H1 (cell line): ENCODE data around the gene WLS. TPM values are rescaled to one million over a fixed set of nuclear protein-coding genes. Genes with fewer than 3 reads are reported as not detected.

Experiments used
- CTCF ChIA-PET: fragments of 300-600 bp; sonication (Branson Sonifier 250); formaldehyde crosslinking; loops from one replicate; lab custom pipeline; 2021; ENCODE audit not compliant: partially characterized antibody; lab: Charles Lee
- POLR2A ChIA-PET: fragments of 300-600 bp; sonication (Branson Sonifier 250); formaldehyde crosslinking; loops from one replicate; lab custom pipeline; 2021; ENCODE audit warnings: inconsistent platforms; ENCODE audit not compliant: partially characterized antibody; lab: Charles Lee
- DNase-seq, 2 experiments: peaks; one replicate each; pipeline versions ENCODE4 v3.0.0 to v3.0.0-alpha.2; 2010 to 2022; ENCODE audit warnings: low spot score in 2 of 2, low read depth in 1 of 2, mixed read lengths in 1 of 2
- FAIRE-seq: peaks from 2 replicates; lab custom pipeline; 2011; peaks lifted over from hg19 to GRCh38; lab: Jason Lieb, UNC
- H2AFZ ChIP-seq: 2 replicates; pipeline ENCODE4 v1.8.1; 2012; ENCODE audit warnings: low read length, inconsistent platforms
- H2AK5ac ChIP-seq: 2 replicates; pipeline ENCODE4 v1.6.1; 2013; ENCODE audit warnings: low read depth, low read length
- H2BK120ac ChIP-seq: replicated peaks from 2 replicates; pipeline ENCODE3; 2013; ENCODE audit warnings: low read depth, low read length, inconsistent platforms
- H2BK12ac ChIP-seq: 2 replicates; pipeline ENCODE4 v1.6.1; 2013; ENCODE audit warnings: low read depth, low read length
- H2BK15ac ChIP-seq: 2 replicates; pipeline ENCODE4 v1.6.1; 2013; ENCODE audit warnings: low read length
- H2BK20ac ChIP-seq: 2 replicates; pipeline ENCODE4 v1.6.1; 2013; ENCODE audit warnings: low read length
- H2BK5ac ChIP-seq: 2 replicates; pipeline ENCODE4 v1.6.1; 2013; ENCODE audit warnings: low read depth, low read length
- H3K14ac ChIP-seq: 2 replicates; pipeline ENCODE4 v1.6.1; 2013; ENCODE audit warnings: inconsistent platforms; ENCODE audit not compliant: insufficient read length
- H3K18ac ChIP-seq: 2 replicates; pipeline ENCODE4 v1.6.1; 2013; ENCODE audit warnings: low read length; ENCODE audit errors: extremely low read depth
- H3K23ac ChIP-seq: 2 replicates; pipeline ENCODE4 v1.6.1; 2013; ENCODE audit warnings: inconsistent platforms; ENCODE audit not compliant: insufficient read length
- H3K23me2 ChIP-seq: 2 replicates; pipeline ENCODE4 v1.6.1; 2013; ENCODE audit warnings: low read depth, low read length
- H3K27ac ChIP-seq: 2 replicates; pipeline ENCODE4 v1.6.1; 2011; ENCODE audit warnings: low read depth, low read length, inconsistent platforms
- H3K27me3 ChIP-seq, 4 experiments: replicated peaks in 1 of 4; 1 replicate in 1 of 4; 2 replicates in 3 of 4; pipeline versions ENCODE4 v1.6.1 to v1.8.1; 2011 to 2013; ENCODE audit warnings: low read length in 3 of 4, mild to moderate bottlenecking in 3 of 4, inconsistent platforms in 2 of 4, mixed read lengths in 2 of 4, moderate library complexity in 1 of 4; ENCODE audit not compliant: control insufficient read depth in 3 of 4, insufficient read depth in 3 of 4; ENCODE audit errors: extremely low read depth in 1 of 4
- H3K36me3 ChIP-seq, 4 experiments: 2 replicates each; pipeline versions ENCODE4 v1.6.1 to v1.8.1; 2011 to 2013; ENCODE audit warnings: mild to moderate bottlenecking in 4 of 4, low read length in 3 of 4, moderate library complexity in 2 of 4, control low read depth in 1 of 4, inconsistent platforms in 1 of 4; ENCODE audit not compliant: insufficient read depth in 4 of 4, control insufficient read depth in 2 of 4
- H3K4ac ChIP-seq: replicated peaks from 2 replicates; pipeline ENCODE3; 2013; ENCODE audit warnings: low read length, low read depth, mixed read lengths, inconsistent platforms; ENCODE audit not compliant: insufficient read length
- H3K4me1 ChIP-seq, 4 experiments: replicated peaks in 1 of 4; 1 replicate in 1 of 4; 2 replicates in 3 of 4; pipeline versions ENCODE4 v1.6.1 to v1.8.1; 2011 to 2013; ENCODE audit warnings: low read length in 3 of 4, inconsistent platforms in 2 of 4, mixed read lengths in 1 of 4; ENCODE audit not compliant: insufficient read depth in 4 of 4, control insufficient read depth in 3 of 4
- H3K4me2 ChIP-seq, 2 experiments: 2 replicates each; pipeline versions ENCODE4 v1.6.1 to v1.8.1; 2011 to 2013; ENCODE audit warnings: low read depth in 2 of 2, low read length in 2 of 2, control low read depth in 1 of 2, inconsistent platforms in 1 of 2, mild to moderate bottlenecking in 1 of 2; ENCODE audit not compliant: insufficient read depth in 1 of 2
- H3K4me3 ChIP-seq, 4 experiments: fragments of 200-600, 300-600 bp in 1 of 4; sonication (generic), shearing (Covaris generic), sonication (Bioruptor Twin) in 1 of 4; 2 replicates each; pipeline versions ENCODE4 v1.5.1 to v1.8.1; 2011 to 2016; ENCODE audit warnings: low read length in 4 of 4, low read depth in 3 of 4, control low read depth in 2 of 4, inconsistent platforms in 2 of 4, mild to moderate bottlenecking in 2 of 4, mixed read lengths in 1 of 4, moderate library complexity in 1 of 4; ENCODE audit not compliant: insufficient read depth in 2 of 4; ENCODE audit errors: extremely low read depth in 1 of 4
- H3K56ac ChIP-seq: replicated peaks from 2 replicates; pipeline ENCODE3; 2013; ENCODE audit warnings: low read depth, mild to moderate bottlenecking, mixed read lengths, low read length, inconsistent platforms; ENCODE audit not compliant: insufficient read length
- H3K79me1 ChIP-seq: 2 replicates; pipeline ENCODE4 v1.6.1; 2013; ENCODE audit warnings: low read depth, low read length, control low read depth
- H3K79me2 ChIP-seq, 2 experiments: 2 replicates each; pipeline versions ENCODE4 v1.6.1 to v1.8.1; 2012 to 2013; ENCODE audit warnings: low read length in 2 of 2, mild to moderate bottlenecking in 2 of 2, inconsistent platforms in 1 of 2; ENCODE audit not compliant: insufficient read depth in 2 of 2, control insufficient read depth in 1 of 2
- H3K9ac ChIP-seq, 4 experiments: replicated peaks in 1 of 4; 1 replicate in 1 of 4; 2 replicates in 3 of 4; pipeline versions ENCODE4 v1.6.1 to v1.8.1; 2011 to 2013; ENCODE audit warnings: low read depth in 3 of 4, low read length in 3 of 4, control low read depth in 2 of 4, mild to moderate bottlenecking in 2 of 4, moderate library complexity in 2 of 4, inconsistent platforms in 1 of 4; ENCODE audit errors: extremely low read depth in 1 of 4
- H3K9me3 ChIP-seq, 2 experiments: 2 replicates each; pipeline versions ENCODE4 v1.6.1 to v1.8.1; 2012 to 2013; ENCODE audit warnings: mild to moderate bottlenecking in 2 of 2, moderate library complexity in 2 of 2, control low read depth in 1 of 2, inconsistent platforms in 1 of 2, low read depth in 1 of 2, low read length in 1 of 2, mixed read lengths in 1 of 2; ENCODE audit not compliant: insufficient read depth in 2 of 2
- H4K20me1 ChIP-seq, 2 experiments: replicated peaks in 1 of 2; 2 replicates each; pipeline versions ENCODE3 to v1.8.1; 2011 to 2013; ENCODE audit warnings: inconsistent platforms in 2 of 2, low read length in 2 of 2, mild to moderate bottlenecking in 1 of 2; ENCODE audit not compliant: insufficient read depth in 2 of 2, control insufficient read depth in 1 of 2
- H4K5ac ChIP-seq: 2 replicates; pipeline ENCODE4 v1.6.1; 2013; ENCODE audit warnings: low read length, low read depth, mixed read lengths, inconsistent platforms; ENCODE audit not compliant: insufficient read length
- H4K8ac ChIP-seq: 2 replicates; pipeline ENCODE4 v1.8.0; 2013; ENCODE audit warnings: mild to moderate bottlenecking, moderate library complexity, low read length, inconsistent platforms; ENCODE audit not compliant: insufficient read depth; ENCODE audit errors: extremely low read depth
- H4K91ac ChIP-seq: replicated peaks from 2 replicates; pipeline ENCODE3; 2013; ENCODE audit warnings: low read length, mixed read lengths, inconsistent platforms; ENCODE audit not compliant: insufficient read length
- CEBPB ChIP-seq: IDR thresholded peaks from 2 replicates; pipeline ENCODE4 v1.6.1; 2012; ENCODE audit warnings: low read depth, low read length
- CHD1 ChIP-seq: IDR thresholded peaks from 2 replicates; pipeline ENCODE4 v1.6.1; 2012; ENCODE audit warnings: low read depth, low read length, improper control_type of control experiment
- EZH2 ChIP-seq: fragments of 200-600 bp; sonication (generic); IDR thresholded peaks from 2 replicates; pipeline ENCODE4 v1.7.1; 2012; ENCODE audit warnings: low read depth, mild to moderate bottlenecking, moderate library complexity, low read length, inconsistent platforms; ENCODE audit not compliant: severe bottlenecking
- MAFK ChIP-seq: IDR thresholded peaks from 2 replicates; pipeline ENCODE4 v1.6.1; 2012; ENCODE audit warnings: low read depth, mild to moderate bottlenecking, improper control_type of control experiment, low read length
- NANOG ChIP-seq: IDR thresholded peaks from 2 replicates; pipeline ENCODE4 v1.6.1; 2011; ENCODE audit warnings: low read length, low read depth, mild to moderate bottlenecking, inconsistent platforms; ENCODE audit not compliant: insufficient read depth, poor library complexity, severe bottlenecking
- POU5F1 ChIP-seq: IDR thresholded peaks from 2 replicates; pipeline ENCODE4 v1.6.1; 2011; ENCODE audit warnings: low read depth, mild to moderate bottlenecking, low read length, moderate library complexity
- RAD21 ChIP-seq, 2 experiments: IDR thresholded peaks in 1 of 2; conservative IDR thresholded peaks in 1 of 2; 2 replicates each; pipeline ENCODE4 v1.6.1; 2011; ENCODE audit warnings: low read depth in 2 of 2, low read length in 2 of 2, improper control_type of control experiment in 1 of 2, inconsistent platforms in 1 of 2, mild to moderate bottlenecking in 1 of 2, moderate library complexity in 1 of 2
- RBBP5 ChIP-seq: IDR thresholded peaks from 2 replicates; pipeline ENCODE4 v1.7.1; 2012; ENCODE audit warnings: low read depth, mild to moderate bottlenecking, inconsistent platforms, low read length, moderate library complexity, borderline replicate concordance
- SAP30 ChIP-seq: fragments of 300-600 bp; sonication (generic); IDR thresholded peaks from 2 replicates; pipeline ENCODE4 v1.7.1; 2012; ENCODE audit warnings: low read length, moderate library complexity, mild to moderate bottlenecking, inconsistent platforms; ENCODE audit not compliant: insufficient read depth, insufficient replicate concordance
- SIN3A ChIP-seq, 2 experiments: IDR thresholded peaks in 1 of 2; conservative IDR thresholded peaks in 1 of 2; 2 replicates each; pipeline ENCODE4 v1.6.1; 2011 to 2012; ENCODE audit warnings: low read length in 2 of 2, improper control_type of control experiment in 1 of 2, low read depth in 1 of 2, mild to moderate bottlenecking in 1 of 2
- polyA plus RNA-seq, 7 experiments: library from polyadenylated mRNA; depleted of rRNA in 3 of 7; stranded (reverse) in 5 of 7; unstranded in 2 of 7; fragments of >200 nt in 5 of 7; fragments of 200-250 nt in 2 of 7; gene quantifications; 1 replicate in 5 of 7; 2 replicates in 1 of 7; 4 replicates in 1 of 7; pipeline versions ENCODE4 v1.2.1 to v1.2.3, GENCODE V29; 2011 to 2013; ENCODE audit warnings: missing spikeins in 2 of 7, mixed read lengths in 2 of 7
- total RNA-seq: library from RNA; stranded (reverse); fragmentation: NEBNext Ultra II Directional; extraction: Animal tissue kit (Norgen Biotek cat#: 25700); gene quantifications from 2 replicates; pipeline ENCODE4 v1.2.1, GENCODE V29; 2021

The WLS gene
- total and polyA plus RNA-seq, 2 of the 8 experiments (the other 6 are each of a cell fraction or from before 2014, with no cell fraction given), result 1.2 to 2.7 TPM

DNA sequence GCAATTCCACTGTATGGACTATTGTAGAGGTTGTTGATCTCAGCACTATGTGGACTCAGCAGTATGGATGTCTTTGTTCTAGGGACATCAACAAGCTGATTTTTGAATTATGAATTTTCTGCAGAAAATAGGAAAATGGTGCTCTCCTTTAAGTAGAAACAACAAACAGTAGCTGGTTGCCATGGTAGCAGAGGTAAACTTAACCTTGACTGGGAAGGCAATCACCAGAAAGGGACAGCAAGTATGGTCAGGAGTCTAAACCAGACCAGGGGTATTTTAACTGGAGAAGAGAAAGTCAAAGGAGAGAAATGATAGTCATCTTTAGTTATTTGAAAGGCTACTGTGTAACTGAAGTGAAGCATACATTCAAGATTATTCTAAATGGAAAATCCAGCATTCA, 22.3 kb downstream of the WLS start:
- Histone ChIP-seq H3K79me1 (no peaks in the 10 kb centered on the region), H3K9ac (no peak overlapping the region), H3K4me3 (no peak overlapping the region), H3K56ac (no peak overlapping the region), H4K5ac (no peak overlapping the region), H4K20me1 (no peaks in the 10 kb centered on the region), H3K23ac (no peak overlapping the region), H3K36me3 (no peaks in the 10 kb centered on the region), H3K4ac (no peak overlapping the region), H2BK120ac (no peak overlapping the region), H2BK5ac (no peak overlapping the region), H3K9me3 (no peaks in the 10 kb centered on the region)
- no peak for DNase-seq
- TF ChIP-seq NANOG (no peak), SIN3A (conservative IDR thresholded peaks at IDR 0.05 in 1 of 2, IDR thresholded peaks at IDR 0.05 in 1 of 2; ENCODE audit: low read depth in 1 of 2, low read length in 2 of 2) (no peak), RBBP5 (no peak), RAD21 (IDR thresholded peaks at IDR 0.05 in 1 of 2, conservative IDR thresholded peaks at IDR 0.05 in 1 of 2; ENCODE audit: low read depth in 2 of 2, low read length in 2 of 2) (no peak), CEBPB (no peak), MAFK (no peak), POU5F1 (no peak), SAP30 (no peak), CHD1 (no peak), EZH2 (no peak)
- TF ChIP-seq, all 59 proteins: peak for 0
- H3K79me2 ChIP-seq, result no peaks in the 10 kb centered on the region
- H3K18ac ChIP-seq, result no peak overlapping the region
- CTCF ChIA-PET, result interaction anchor here (1.0 to 2.0 kb wide), 2 partner anchors 9 to 356 kb away, joined by 3 to 5 read pairs; no protein-coding TSS in a partner anchor
- H3K27me3 ChIP-seq, result no peaks in the 10 kb centered on the region
- no peak overlapping the region for H2BK15ac ChIP-seq
- POLR2A ChIA-PET, result no interaction called here
- no peak overlapping the region for H2BK20ac ChIP-seq
- H2BK12ac ChIP-seq, result no peak overlapping the region
- H3K14ac ChIP-seq, result no peak overlapping the region
- no peak overlapping the region for H2AK5ac ChIP-seq
- no peak overlapping the region for H3K27ac ChIP-seq
- no peak overlapping the region for H2AFZ ChIP-seq
- H3K4me2 ChIP-seq, result no peak overlapping the region
- H3K4me1 ChIP-seq, result no peaks in the 10 kb centered on the region
- FAIRE-seq, result no peak
- H4K91ac ChIP-seq, result no peak overlapping the region
- no peak overlapping the region for H4K8ac ChIP-seq
- no peaks in the 10 kb centered on the region; the same call in 1 of the 2 replicates for H3K23me2 ChIP-seq
